ENCODE data around the gene UBAC1. TPM values are rescaled to one million over a fixed set of nuclear protein-coding genes. Genes with fewer than 3 reads are reported as not detected.

The UBAC1 gene
- total RNA-seq, 1 donor from 2014 or later: 31.0 TPM

DNA sequence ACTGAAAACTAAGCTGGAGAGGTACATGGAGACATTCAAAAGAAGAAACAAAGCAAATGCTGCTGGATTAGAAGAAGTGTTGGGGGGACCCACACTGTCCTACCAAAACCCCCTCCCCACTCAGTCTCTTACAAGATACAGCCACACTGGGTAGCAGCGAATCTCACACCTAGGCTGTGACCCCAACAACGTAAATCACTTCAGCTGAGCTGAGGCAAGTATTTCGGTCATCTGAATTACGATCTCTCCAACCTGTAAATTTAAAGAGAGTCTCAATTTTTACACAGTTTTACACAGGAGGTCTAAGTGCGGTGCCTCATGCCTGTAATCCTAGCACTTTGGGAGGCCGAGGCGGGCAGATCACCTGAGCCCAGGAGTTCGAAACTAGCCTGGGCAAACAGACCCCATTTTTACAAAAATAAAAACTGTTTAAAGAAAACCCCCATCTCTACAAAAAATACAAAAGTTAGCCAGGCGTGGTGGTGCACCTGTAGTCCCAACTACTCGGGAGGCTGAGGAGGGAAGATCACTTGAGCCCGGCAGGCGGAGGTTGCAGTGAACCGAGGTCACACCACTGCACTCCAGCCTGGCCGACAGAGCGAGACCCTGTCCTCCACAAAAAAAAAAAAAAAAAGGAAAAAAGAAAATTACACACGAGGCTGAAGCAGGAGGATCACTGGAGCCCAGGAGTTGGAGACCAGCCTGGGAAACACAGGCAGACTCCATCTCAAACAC, 57.2 kb downstream of the UBAC1 start:
- H3K4me1 ChIP-seq: peaks cover 10 to 19% of the 10 kb centered on the region in 2 donors

GRCh38 chr9:135903358-135903656, 57.9 kb downstream of the UBAC1 start:
- intact Hi-C loops (cut with DNase I): loop anchor here (5.0 kb wide), 1 partner anchor 406 kb away; a partner anchor contains a TSS
- Histone ChIP-seq H3K27ac (no peak overlapping the region), H3K4me3 (no peak overlapping the region), H3K9me3 (no peaks in the 10 kb centered on the region), H3K4me1 (peaks cover 3 to 12% of the 10 kb centered on the region in 2 donors), H3K36me3 (no peaks in the 10 kb centered on the region), H3K27me3 (no peaks in the 10 kb centered on the region)
- DNase-seq (ENCODE audit: low spot score in 2 of 2): peak in 1 of 2 donors; percentile 16
- TF ChIP-seq CTCF (IDR thresholded peaks at IDR 0.05): no peak

More for the DNA sequence above, 57.2 kb downstream of the UBAC1 start:
- H3K4me3 ChIP-seq: no peak overlapping the region
- TF ChIP-seq CTCF (IDR thresholded peaks at IDR 0.05): no peak
- no peaks in the 10 kb centered on the region for H3K9me3 ChIP-seq
- H3K36me3 ChIP-seq: no peaks in the 10 kb centered on the region
- intact Hi-C loops (cut with DNase I): loop anchor here (5.0 kb wide), 1 partner anchor 407 kb away; a partner anchor contains a TSS
- peak in 1 of 2 donors; percentile 30 for DNase-seq (ENCODE audit: low spot score in 2 of 2)
- no peak overlapping the region for H3K27ac ChIP-seq
- no peaks in the 10 kb centered on the region for H3K27me3 ChIP-seq

DNA sequence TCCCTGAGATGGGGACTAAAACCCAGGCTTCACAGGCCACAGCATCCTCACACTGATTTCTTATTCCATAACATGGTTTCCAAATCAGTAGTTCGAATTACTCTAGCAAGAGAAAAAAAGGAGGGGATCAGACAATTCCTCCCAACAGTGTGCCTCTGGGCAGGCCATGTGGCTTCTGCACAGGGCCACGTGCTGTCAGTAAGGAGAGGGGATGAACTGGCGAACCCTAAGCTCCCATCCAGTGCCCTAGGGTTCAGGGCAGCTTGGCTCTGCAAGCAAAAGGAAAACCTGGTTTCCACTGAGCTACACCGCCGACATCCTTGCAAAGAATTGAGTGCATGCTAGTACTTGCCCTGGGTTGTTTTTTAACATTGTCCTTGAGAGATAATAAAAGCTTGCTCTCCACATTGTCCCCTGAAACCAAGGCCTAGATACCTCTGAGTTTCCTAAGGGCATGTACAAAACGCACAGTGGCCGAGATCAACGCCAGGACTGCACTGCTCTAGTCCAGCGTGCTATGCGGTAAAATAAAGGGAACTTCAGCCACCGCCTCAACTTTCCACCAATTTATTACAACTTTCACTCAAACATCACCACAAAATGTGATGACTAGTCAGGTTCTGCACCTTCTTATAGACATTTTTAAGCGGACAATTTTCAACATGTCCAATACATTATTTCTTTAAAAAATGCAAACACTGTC, 58.4 kb downstream of the UBAC1 start:
- no peak for TF ChIP-seq CTCF (IDR thresholded peaks at IDR 0.05)
- no peak overlapping the region for H3K4me3 ChIP-seq
- intact Hi-C loops (cut with DNase I): loop anchor here (5.0 kb wide), 1 partner anchor 406 kb away; a partner anchor contains a TSS
- DNase-seq (ENCODE audit: low spot score in 2 of 2): peak in 1 of 2 donors; percentile 28
- H3K4me1 ChIP-seq: peaks cover 0 to 12% of the 10 kb centered on the region in 2 donors
- H3K27me3 ChIP-seq: no peaks in the 10 kb centered on the region
- H3K27ac ChIP-seq: no peak overlapping the region
- H3K36me3 ChIP-seq: no peaks in the 10 kb centered on the region
- no peaks in the 10 kb centered on the region for H3K9me3 ChIP-seq

GRCh38 chr9:135901826-135902225, 59.3 kb downstream of the UBAC1 start:
- no peak overlapping the region for H3K4me3 ChIP-seq
- no peaks in the 10 kb centered on the region for H3K27me3 ChIP-seq
- no peak overlapping the region for H3K27ac ChIP-seq
- peak in 1 of 2 donors; percentile 35 for DNase-seq (ENCODE audit: low spot score in 2 of 2)
- no peak for TF ChIP-seq CTCF (IDR thresholded peaks at IDR 0.05)
- H3K9me3 ChIP-seq: no peaks in the 10 kb centered on the region
- intact Hi-C loops (cut with DNase I): loop anchor here (5.0 kb wide), 1 partner anchor 405 kb away; a partner anchor contains a TSS
- peaks cover 0 to 12% of the 10 kb centered on the region in 2 donors for H3K4me1 ChIP-seq
- H3K36me3 ChIP-seq: no peaks in the 10 kb centered on the region

- H3K4me1 ChIP-seq: peaks cover 0 to 12% of the 10 kb centered on the region in 2 donors
- no peaks in the 10 kb centered on the region for H3K9me3 ChIP-seq
- DNase-seq (ENCODE audit: low spot score in 2 of 2): peak in 1 of 2 donors; percentile 18
- no peak overlapping the region for H3K4me3 ChIP-seq
- no peaks in the 10 kb centered on the region for H3K27me3 ChIP-seq
- no peaks in the 10 kb centered on the region for H3K36me3 ChIP-seq
- TF ChIP-seq CTCF (IDR thresholded peaks at IDR 0.05): no peak
- no peak overlapping the region for H3K27ac ChIP-seq
- intact Hi-C loops (cut with DNase I): loop anchor here (5.0 kb wide), 1 partner anchor 404 kb away; a partner anchor contains a TSS
Observed at GRCh38 chr9:135901031-135901758, 60.0 kb downstream of the UBAC1 start.

All from ascending aorta (tissue), 2 donors.